Measurements from ENCODE around the gene PLS1. TPM values are rescaled to one million over a fixed set of nuclear protein-coding genes. Genes with fewer than 3 reads are reported as not detected.

The PLS1 gene
- total RNA-seq, 2 experiments from 2014 or later: 0.63 to 0.92 TPM

- Histone ChIP-seq H3K27ac (ENCODE audit: low read depth in 1 of 2, low read length in 2 of 2) (no peak overlapping the region), H3K4me3 (ENCODE audit: low read length) (no peak overlapping the region), H3K36me3 (ENCODE audit: insufficient read depth, low read length) (no peaks in the 10 kb centered on the region), H3K27me3 (ENCODE audit: control insufficient read depth in 1 of 2, insufficient read depth in 2 of 2, low read length in 2 of 2) (no peaks in the 10 kb centered on the region), H3K4me1 (ENCODE audit: insufficient read depth, low read length) (no peaks in the 10 kb centered on the region), H3K9me3 (ENCODE audit: control insufficient read depth in 1 of 2, insufficient read depth in 1 of 2, low read length in 2 of 2) (no peaks in the 10 kb centered on the region)
- TF ChIP-seq CTCF (IDR thresholded peaks at IDR 0.05): no peak
- DNase-seq: no peak
- H3K4me1 Mint-ChIP-seq (ENCODE audit: low read depth): no peaks in the 10 kb centered on the region
- POLR2A ChIA-PET: no interaction called here
- no peak for ATAC-seq (ENCODE audit: poor library complexity)
- H3K36me3 Mint-ChIP-seq (ENCODE audit: low read depth): peaks cover 12% of the 10 kb centered on the region
- H3K27ac Mint-ChIP-seq: no peak overlapping the region
- intact Hi-C loops (cut with DNase I, micrococcal nuclease): no loop called here
- CTCF ChIA-PET: interaction anchor here (0.7 kb wide), 1 partner anchor 766 kb away, joined by 3 read pairs; no protein-coding TSS in a partner anchor
- peaks cover 6% of the 10 kb centered on the region for H3K9me3 Mint-ChIP-seq
- H3K4me3 Mint-ChIP-seq: no peak overlapping the region
- no peaks in the 10 kb centered on the region for H3K27me3 Mint-ChIP-seq
These were observed 158.3 kb downstream of the PLS1 start for GRCh38 chr3:142754494-142754893.

Other genes with a start within 250 kb of the PLS1 start
- 10 to 100 TPM; 85.7 to 97.6 TPM for gene XRN1, start 148.4 kb upstream of the PLS1 start, total RNA-seq
- gene ATR, start 17.7 kb upstream of the PLS1 start, total RNA-seq: 10 to 100 TPM; 29.0 to 29.5 TPM
- 1 to 10 TPM; 3.1 to 4.2 TPM for gene TRPC1, start 127.6 kb downstream of the PLS1 start, total RNA-seq